IPS-NIHi11 (cell line): ENCODE measurements around the gene AGBL4.

Experiments used
- DNase-seq: peaks from one replicate; pipeline ENCODE4 v3.0.0; 2012; ENCODE audit warnings: mixed read lengths, low spot score

AGBL4 gene

GRCh38 chr1:49183489-49183888, 840.3 kb downstream of the AGBL4 start:
- no peak for DNase-seq

GRCh38 chr1:49181033-49181432, 842.7 kb downstream of the AGBL4 start:
- DNase-seq = no peak

- DNase-seq = no peak
These were observed 851.7 kb downstream of the AGBL4 start for GRCh38 chr1:49171941-49172593.

GRCh38 chr1:49166031-49166430, 857.7 kb downstream of the AGBL4 start:
- no peak for DNase-seq

GRCh38 chr1:49163031-49163430, 860.7 kb downstream of the AGBL4 start:
- DNase-seq = no peak

- no peak for DNase-seq
These were observed 863.1 kb downstream of the AGBL4 start for GRCh38 chr1:49160677-49161076.

- DNase-seq = no peak
These were observed 887.0 kb downstream of the AGBL4 start for GRCh38 chr1:49136738-49137251.

GRCh38 chr1:49125746-49126145, 898.0 kb downstream of the AGBL4 start:
- DNase-seq = no peak

GRCh38 chr1:49111931-49112330, 911.8 kb downstream of the AGBL4 start:
- no peak for DNase-seq

GRCh38 chr1:49106445-49106844, 917.3 kb downstream of the AGBL4 start:
- no peak for DNase-seq

GRCh38 chr1:49104575-49104974, 919.2 kb downstream of the AGBL4 start:
- no peak for DNase-seq

GRCh38 chr1:49102752-49103151, 921.0 kb downstream of the AGBL4 start:
- DNase-seq = no peak

GRCh38 chr1:49098866-49099265, 924.9 kb downstream of the AGBL4 start:
- no peak for DNase-seq

- DNase-seq = no peak
These were observed 937.4 kb downstream of the AGBL4 start for GRCh38 chr1:49086327-49086726.

GRCh38 chr1:49085079-49085478, 938.7 kb downstream of the AGBL4 start:
- DNase-seq = no peak

- DNase-seq = no peak
These were observed 963.0 kb downstream of the AGBL4 start for GRCh38 chr1:49060766-49061165.

GRCh38 chr1:49059087-49059486, 964.7 kb downstream of the AGBL4 start:
- DNase-seq = no peak

- DNase-seq = no peak
These were observed 971.7 kb downstream of the AGBL4 start for GRCh38 chr1:49052102-49052501.

GRCh38 chr1:49051647-49052046, 972.1 kb downstream of the AGBL4 start:
- DNase-seq = no peak

- no peak for DNase-seq
These were observed 973.7 kb downstream of the AGBL4 start for GRCh38 chr1:49050041-49050440.

- DNase-seq = no peak
These were observed 975.6 kb downstream of the AGBL4 start for GRCh38 chr1:49048188-49048587.

- no peak for DNase-seq
These were observed 977.4 kb downstream of the AGBL4 start for GRCh38 chr1:49046305-49046704.

GRCh38 chr1:49045371-49045770, 978.4 kb downstream of the AGBL4 start:
- DNase-seq = no peak

GRCh38 chr1:49036700-49037099, 987.1 kb downstream of the AGBL4 start:
- no peak for DNase-seq
